Measurements from ENCODE around the gene RAB31.
"Not testable (repeated sequence)": the region's sequence is repeated elsewhere in the genome, so short reads cannot be mapped to it uniquely, and the experiment has no call there.

The RAB31 gene

GRCh38 chr18:9708057-9708433 lies at the start of gene RAB31:
TSS of gene RAB31 (plus strand) at chr18:9708301. CDS start at chr18:9708406, 105 bp downstream.
- DNase-seq = no peak

- DNase-seq = no peak
Measured at GRCh38 chr18:9659499-9660375, 48.4 kb upstream of the RAB31 start.

GRCh38 chr18:9661564-9661963 lies 46.5 kb upstream of the RAB31 start:
- no peak for DNase-seq

GRCh38 chr18:9663377-9663776 lies 44.7 kb upstream of the RAB31 start:
- no peak for DNase-seq

- DNase-seq = no peak
Measured at GRCh38 chr18:9665314-9665713, 42.8 kb upstream of the RAB31 start.

GRCh38 chr18:9666548-9666947 lies 41.6 kb upstream of the RAB31 start:
- DNase-seq = no peak

- no peak for DNase-seq
Measured at GRCh38 chr18:9669016-9669415, 39.1 kb upstream of the RAB31 start.

- DNase-seq = no peak
Measured at GRCh38 chr18:9671214-9671613, 36.9 kb upstream of the RAB31 start.

GRCh38 chr18:9673296-9674251 lies 34.5 kb upstream of the RAB31 start:
- no peak for DNase-seq

- not testable (repeated sequence) for DNase-seq
Measured at GRCh38 chr18:9678216-9678615, 29.9 kb upstream of the RAB31 start.

GRCh38 chr18:9679125-9679524 lies 29.0 kb upstream of the RAB31 start:
- DNase-seq = no peak

- DNase-seq = no peak
Measured at GRCh38 chr18:9681217-9681616, 26.9 kb upstream of the RAB31 start.

GRCh38 chr18:9682572-9682971 lies 25.5 kb upstream of the RAB31 start:
- no peak for DNase-seq

- DNase-seq = no peak
Measured at GRCh38 chr18:9683418-9684396, 24.4 kb upstream of the RAB31 start.

GRCh38 chr18:9684881-9685614 lies 23.1 kb upstream of the RAB31 start:
- DNase-seq = no peak

GRCh38 chr18:9685615-9685890 lies 22.5 kb upstream of the RAB31 start:
- no peak for DNase-seq

GRCh38 chr18:9688036-9688741 lies 19.9 kb upstream of the RAB31 start:
- DNase-seq = no peak

- no peak for DNase-seq
Measured at GRCh38 chr18:9689253-9689652, 18.8 kb upstream of the RAB31 start.

- DNase-seq = no peak
Measured at GRCh38 chr18:9690418-9691188, 17.5 kb upstream of the RAB31 start.

- no peak for DNase-seq
Measured at GRCh38 chr18:9691235-9691634, 16.9 kb upstream of the RAB31 start.

GRCh38 chr18:9694174-9694573 lies 13.9 kb upstream of the RAB31 start:
- no peak for DNase-seq
